LHCN-M2 (cell line): ENCODE results near the gene MAPT. TPM values are rescaled to one million over a fixed set of nuclear protein-coding genes. Genes with fewer than 3 reads are reported as not detected.

ENCODE experiments used
- DNase-seq: peaks from one replicate; pipeline ENCODE4 v3.0.0-alpha.2; 2012; ENCODE audit warnings: low read depth
- total RNA-seq: library from RNA; depleted of rRNA; stranded (reverse); fragments of >200 nt; gene quantifications from 2 replicates; pipeline ENCODE4 v1.2.3, GENCODE V29; 2014

MAPT gene
- total RNA-seq, 1 experiment from 2014 or later = 0.06 TPM

DNA sequence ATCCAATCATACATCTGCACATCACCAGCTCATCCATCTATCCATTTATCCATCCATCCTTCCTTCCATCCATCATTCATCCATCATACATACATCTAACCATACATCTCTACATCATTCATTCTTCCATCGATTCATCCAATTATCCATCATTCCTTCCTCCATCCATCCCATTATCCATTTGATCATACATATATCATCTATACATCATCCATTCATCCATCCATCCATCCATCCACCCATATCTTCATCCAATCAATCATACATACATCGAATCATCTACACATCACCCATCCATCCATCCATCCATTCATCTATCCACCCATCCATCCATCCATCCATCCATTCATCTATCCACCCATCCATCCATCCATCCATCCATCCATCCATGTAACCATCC lies 75.4 kb downstream of the MAPT start:
- DNase-seq = no peak

DNA sequence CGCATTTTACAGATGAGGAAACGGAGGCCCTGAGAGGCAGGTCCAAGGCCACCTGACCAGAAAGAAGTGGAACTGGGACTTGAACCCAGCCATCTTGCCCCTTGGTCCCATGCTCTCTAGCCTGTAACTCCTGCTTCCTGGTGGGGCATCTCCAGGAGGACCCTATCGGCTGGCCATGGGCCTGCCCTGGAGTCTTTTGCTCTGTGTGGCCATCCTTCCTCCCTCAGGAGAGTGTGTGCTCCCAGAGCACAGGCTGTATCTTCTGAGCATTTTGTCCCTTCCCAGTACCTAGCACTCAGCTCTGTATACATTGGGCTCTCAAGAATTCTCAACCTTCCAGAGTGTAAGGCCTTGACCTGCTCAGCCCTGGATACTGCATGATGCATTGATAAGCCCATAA lies 76.3 kb downstream of the MAPT start:
- DNase-seq = no peak

DNA sequence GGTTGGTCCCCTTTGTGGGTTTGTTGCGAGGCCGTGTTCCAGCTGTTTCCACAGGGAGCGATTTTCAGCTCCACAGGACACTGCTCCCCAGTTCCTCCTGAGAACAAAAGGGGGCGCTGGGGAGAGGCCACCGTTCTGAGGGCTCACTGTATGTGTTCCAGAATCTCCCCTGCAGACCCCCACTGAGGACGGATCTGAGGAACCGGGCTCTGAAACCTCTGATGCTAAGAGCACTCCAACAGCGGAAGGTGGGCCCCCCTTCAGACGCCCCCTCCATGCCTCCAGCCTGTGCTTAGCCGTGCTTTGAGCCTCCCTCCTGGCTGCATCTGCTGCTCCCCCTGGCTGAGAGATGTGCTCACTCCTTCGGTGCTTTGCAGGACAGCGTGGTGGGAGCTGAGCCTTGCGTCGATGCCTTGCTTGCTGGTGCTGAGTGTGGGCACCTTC lies 77.4 kb downstream of the MAPT start:
- no peak for DNase-seq

DNA sequence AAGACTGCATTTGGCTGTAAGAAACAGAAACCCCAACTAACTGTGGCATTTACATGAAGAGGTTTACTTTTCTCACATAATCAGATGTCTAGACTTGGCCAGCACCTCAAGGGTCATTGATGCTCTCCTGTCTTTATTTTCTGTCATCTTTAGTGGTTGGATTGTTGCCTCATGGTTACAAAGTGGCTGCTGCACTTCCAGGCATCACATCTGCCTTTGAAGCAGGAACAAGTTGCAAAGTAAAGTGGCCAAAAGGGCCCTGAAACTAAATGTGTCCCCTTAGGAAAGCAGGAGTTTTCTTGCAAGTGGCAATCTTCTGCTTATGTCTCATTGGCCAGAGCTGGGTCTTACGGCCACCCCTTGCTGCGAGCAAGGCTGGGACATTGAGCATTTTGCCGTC lies 78.2 kb downstream of the MAPT start:
- no peak for DNase-seq

DNA sequence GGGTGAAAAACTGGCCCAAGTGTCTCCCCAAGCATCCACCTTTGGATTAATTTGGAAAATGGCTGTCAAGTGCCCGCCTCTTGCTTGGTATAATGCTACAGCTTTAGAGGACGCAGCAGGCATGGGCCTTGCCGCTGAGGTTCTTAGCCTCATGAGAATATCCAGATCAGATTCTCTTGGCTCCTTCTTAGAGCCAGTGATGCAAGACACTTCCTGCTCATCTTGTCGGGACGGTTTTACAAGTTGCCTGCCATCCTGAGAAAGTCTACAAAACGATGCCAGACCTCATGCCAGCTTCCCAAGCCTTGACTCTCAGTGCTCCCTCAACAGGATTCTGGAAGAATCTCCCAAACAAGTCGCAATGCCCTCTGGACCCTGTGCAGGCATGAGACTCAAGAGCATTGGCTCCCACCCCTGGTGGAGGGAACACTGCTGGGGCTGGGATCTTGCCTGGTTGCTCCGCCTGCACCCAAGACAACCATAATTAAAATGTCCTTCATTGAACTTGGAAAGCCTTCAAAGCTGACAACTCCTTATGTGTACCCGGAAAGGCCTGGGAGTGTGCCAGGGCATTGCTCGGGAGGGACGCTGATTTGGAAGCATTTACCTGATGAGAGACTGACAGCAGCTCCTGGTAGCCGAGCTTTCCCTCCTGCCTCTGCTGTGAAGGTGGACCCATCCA lies 78.9 kb downstream of the MAPT start:
- DNase-seq = no peak

DNA sequence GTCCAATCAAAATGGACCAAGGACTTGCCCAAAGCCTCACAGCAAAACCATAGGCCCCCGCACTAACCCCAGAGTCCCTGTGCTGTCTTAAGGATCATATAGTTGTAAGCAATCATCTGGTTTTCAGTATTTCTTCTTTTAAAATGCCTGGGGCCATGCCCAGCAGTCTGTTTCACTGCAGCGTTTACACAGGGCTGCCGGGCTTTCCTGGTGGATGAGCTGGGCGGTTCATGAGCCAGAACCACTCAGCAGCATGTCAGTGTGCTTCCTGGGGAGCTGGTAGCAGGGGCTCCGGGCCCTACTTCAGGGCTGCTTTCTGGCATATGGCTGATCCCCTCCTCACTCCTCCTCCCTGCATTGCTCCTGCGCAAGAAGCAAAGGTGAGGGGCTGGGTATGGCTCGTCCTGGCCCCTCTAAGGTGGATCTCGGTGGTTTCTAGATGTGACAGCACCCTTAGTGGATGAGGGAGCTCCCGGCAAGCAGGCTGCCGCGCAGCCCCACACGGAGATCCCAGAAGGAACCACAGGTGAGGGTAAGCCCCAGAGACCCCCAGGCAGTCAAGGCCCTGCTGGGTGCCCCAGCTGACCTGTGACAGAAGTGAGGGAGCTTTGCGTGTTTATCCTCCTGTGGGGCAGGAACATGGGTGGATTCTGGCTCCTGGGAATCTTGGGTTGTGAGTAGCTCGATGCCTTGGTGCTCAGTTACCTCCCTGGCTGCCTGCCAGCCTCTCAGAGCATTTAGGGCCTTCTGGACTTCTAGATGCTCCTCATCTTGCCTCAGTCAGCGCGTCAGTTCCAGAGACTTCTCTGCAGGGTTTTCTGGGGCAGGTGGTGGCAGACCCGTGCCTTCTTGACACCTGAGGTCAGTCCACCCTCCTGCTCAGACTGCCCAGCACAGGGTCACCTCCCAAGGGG lies 79.8 kb downstream of the MAPT start:
- no peak for DNase-seq

DNA sequence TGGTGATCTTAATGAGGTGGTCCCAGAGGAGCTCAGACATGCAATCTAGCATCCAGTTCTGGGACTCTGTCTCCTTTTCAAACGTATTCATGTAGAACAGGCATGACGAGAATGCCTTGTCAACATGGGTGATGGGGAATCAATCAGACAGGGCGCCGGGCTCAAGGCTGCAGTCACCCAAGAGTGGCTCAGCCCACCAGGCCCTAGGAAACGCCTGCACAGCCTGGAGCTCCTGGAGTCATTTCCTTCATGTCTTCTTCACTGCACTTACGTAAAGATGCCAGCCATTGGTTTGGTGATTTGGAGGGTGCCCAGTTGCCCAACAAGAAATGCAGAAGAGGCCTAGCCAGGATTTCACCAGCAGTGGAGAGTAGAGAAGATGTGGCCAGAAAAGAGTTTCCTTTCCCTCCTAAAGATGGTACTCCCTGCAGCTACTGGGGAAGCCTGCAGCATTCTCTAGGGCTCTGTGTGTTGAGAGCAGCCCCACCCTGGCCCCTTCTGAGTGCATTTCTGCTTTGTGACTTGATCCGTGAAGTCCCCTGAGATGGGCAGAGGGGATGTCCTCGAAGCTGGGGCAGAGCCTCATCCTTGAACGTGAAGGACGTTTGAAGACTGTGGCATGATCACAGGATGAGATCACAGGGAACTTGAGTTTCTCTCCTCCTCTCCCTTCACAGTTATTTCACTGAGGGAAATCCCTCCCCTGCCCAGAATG lies 80.7 kb downstream of the MAPT start:
- DNase-seq = no peak

DNA sequence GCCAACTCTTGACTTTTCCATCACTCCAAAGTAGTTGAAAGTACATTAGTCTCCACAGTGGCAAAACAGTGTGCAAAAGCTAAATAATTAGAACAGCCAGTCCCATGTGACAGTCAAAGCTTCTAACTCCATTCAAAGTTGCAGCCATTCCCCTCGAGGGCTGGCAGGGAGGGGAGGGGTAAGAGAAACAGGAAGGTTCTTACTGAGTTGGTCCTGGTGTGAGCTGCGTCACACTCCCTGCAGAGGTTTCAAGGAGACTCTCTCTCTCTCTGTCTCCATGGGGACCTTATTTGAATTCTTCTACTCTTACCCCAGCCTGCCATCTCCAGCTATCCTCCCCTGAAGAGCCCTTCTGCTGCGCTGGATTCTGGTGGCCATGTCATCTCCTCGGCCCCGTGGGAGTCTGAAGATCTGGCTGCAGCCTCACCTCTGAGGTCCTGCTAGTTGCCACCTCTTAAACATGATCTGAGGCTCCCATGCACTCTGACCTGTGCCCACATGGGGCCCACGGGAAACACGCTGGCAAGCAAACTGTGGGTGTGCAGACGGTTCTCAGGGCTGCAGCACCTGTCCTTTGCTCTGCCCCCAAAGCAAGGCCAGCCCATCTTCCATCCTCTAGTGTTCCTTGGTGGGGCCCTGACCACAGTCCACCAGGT lies 81.4 kb downstream of the MAPT start:
- no peak for DNase-seq

DNA sequence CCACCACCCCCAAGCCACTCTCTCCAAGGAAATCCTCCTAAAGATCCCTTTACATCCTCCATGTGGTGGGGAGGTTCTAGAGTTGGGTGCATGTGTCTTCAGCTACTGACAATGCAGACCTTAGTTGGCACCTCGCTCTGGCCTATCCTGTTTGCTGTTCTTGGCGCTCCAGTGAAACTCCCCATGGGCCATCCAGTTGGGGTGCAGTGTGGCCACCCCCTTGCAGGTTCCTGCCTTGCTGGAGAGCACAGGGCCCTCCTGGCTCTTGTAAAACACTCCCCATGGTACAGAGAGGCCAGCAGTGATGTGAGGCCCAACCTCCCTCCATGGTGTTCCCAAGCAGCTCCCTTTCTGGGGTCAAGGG lies 82.0 kb downstream of the MAPT start:
- DNase-seq = no peak

DNA sequence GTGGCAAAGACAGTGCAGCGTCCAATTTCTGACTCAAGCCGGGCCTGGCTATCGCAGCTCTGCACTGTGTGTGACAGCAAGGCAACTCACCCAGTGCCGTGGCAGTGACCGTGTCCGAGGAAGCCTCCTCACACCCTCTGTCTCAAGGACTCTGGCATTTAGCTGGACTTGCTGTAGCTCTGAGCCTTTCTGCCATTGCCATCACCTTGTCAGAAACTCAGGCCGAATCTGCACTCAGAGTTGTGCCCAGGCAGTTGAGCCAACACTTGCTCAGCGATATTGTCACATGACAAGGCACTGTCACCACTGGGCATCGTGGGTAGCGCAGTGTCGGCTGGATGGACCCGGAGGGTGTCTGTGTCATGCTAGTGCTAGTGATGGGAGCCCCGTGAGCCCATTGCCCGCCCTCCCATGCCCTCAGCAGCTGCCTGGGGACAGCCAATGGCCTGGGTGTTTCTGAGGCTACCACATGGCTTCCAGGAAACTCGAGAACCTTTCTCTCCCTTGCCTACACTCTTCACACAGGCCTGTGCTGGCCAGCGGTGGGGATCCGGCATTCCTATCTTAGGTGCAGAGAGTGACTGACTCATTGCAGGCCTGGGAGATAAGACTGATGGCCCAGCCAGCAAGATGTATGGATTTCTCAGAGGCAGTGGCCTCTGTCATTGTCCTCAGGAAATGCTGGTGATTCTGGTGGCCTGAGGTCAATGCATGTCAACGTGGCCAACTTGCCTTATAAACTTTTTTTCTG lies 82.6 kb downstream of the MAPT start:
- DNase-seq = no peak

DNA sequence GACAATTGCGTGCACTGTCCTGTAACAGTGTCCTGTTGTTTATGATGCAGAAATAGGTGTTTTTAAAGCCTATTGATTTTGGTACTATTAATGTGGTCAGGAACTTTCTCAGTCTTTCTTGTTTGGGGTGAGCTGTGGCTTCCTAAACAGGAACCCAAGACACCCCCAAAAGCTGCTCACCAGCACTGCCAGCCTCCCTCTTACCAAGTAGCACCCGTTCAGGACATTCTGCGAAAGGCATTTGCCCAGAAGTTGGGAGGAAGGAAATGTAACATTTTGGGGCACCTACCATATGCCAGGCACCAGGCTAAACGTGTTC lies 83.1 kb downstream of the MAPT start:
- DNase-seq = no peak

DNA sequence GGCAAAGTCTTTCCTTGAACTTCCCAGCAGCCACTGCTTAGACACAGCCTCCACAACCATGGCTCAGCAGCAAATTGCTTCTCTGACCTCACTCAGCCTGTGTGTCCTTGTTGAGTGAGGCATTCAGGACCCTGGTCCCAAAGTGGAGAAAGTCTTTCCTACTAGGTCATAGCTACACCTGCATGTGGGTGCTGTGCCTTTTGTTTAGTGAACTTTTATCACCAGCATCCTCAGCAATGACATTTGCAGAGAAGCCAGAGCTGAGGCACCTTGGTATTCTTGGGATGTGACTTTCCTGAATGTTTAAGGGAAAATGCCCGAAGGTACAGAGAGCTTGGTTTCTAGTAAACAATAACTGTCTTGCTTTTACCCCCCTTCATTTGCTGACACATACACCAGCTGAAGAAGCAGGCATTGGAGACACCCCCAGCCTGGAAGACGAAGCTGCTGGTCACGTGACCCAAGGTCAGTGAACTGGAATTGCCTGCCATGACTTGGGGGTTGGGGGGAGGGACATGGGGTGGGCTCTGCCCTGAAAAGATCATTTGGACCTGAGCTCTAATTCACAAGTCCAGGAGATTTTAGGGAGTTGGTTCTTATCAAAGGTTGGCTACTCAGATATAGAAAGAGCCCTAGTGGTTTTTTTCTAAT lies 83.7 kb downstream of the MAPT start:
- DNase-seq = no peak

DNA sequence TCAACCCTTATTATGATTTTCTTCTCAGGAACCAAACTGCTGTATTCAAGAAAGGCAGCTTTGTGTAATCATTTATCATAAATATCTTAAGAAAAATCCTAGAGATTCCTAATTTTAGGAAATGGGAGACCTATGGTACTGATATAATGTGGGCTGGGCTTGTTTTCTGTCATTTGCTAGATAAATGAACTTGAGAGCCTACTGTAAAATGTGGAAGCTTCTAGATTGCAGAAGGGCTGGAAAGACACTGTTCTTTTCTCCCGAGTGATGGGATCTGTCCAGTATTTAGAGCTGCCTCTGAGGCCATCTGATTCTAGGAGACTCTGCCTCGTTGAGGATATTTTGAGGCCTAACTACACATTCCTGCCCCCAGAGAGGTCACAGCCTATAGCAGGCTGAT lies 84.8 kb downstream of the MAPT start:
- DNase-seq = no peak

DNA sequence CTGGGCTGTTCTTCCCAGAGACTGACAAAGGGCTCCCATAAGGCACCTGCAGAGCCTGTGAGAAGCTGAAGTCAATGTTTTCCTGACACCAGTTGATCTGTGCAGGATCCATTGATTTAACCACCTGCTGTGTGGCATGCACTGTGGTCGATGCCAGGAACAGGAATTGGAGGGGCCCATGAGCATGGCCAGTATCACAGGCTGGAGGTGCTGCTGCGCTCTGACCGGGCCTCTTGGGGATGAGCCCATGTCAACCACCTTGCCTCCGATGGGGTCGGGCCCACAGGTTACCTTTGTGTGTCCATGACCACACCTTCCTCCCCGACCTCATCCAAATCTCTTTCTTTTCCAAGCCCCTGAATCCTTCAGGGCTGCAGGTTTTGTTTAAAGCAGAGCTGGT lies 86.5 kb downstream of the MAPT start:
- no peak for DNase-seq

DNA sequence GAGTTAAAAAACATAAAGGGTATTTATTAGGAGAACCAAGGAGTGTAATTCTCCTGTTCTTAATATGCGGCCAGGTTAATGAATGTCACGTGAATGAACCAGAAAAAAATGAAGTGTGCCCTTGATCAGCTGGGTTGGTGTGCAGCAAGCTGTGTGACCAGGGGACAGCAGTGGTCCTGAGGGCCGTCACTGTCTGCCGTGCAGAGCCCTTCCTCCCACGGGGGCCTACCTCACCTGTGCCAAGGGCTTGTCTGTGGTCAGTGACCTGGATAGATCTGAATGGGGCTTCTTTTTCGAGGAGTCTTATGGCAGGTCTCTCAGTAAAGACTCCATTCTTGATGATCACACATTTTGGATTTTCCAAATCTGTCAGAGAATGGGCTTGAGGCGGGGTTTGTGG lies 87.0 kb downstream of the MAPT start:
- DNase-seq = no peak

DNA sequence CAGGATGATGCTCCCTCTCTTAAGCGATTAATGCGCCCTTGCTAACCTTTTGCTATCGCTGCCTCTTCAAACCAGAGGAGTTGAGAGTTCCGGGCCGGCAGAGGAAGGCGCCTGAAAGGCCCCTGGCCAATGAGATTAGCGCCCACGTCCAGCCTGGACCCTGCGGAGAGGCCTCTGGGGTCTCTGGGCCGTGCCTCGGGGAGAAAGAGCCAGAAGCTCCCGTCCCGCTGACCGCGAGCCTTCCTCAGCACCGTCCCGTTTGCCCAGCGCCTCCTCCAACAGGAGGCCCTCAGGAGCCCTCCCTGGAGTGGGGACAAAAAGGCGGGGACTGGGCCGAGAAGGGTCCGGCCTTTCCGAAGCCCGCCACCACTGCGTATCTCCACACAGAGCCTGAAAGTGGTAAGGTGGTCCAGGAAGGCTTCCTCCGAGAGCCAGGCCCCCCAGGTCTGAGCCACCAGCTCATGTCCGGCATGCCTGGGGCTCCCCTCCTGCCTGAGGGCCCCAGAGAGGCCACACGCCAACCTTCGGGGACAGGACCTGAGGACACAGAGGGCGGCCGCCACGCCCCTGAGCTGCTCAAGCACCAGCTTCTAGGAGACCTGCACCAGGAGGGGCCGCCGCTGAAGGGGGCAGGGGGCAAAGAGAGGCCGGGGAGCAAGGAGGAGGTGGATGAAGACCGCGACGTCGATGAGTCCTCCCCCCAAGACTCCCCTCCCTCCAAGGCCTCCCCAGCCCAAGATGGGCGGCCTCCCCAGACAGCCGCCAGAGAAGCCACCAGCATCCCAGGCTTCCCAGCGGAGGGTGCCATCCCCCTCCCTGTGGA lies 88.6 kb downstream of the MAPT start:
- no peak for DNase-seq

DNA sequence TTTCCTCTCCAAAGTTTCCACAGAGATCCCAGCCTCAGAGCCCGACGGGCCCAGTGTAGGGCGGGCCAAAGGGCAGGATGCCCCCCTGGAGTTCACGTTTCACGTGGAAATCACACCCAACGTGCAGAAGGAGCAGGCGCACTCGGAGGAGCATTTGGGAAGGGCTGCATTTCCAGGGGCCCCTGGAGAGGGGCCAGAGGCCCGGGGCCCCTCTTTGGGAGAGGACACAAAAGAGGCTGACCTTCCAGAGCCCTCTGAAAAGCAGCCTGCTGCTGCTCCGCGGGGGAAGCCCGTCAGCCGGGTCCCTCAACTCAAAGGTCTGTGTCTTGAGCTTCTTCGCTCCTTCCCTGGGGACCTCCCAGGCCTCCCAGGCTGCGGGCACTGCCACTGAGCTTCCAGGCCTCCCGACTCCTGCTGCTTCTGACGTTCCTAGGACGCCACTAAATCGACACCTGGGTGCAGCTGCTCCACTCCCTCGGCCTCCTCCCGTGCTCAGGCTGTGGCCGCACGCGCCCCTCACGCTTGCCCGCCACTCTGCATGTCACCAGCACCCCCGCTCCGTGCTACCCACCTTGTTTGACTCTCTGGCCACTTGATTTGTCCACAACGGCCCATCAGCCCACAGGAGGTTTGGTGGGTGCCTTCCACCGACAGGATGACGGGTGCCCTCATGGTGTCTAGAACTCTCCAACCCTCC lies 89.4 kb downstream of the MAPT start:
- DNase-seq = no peak

DNA sequence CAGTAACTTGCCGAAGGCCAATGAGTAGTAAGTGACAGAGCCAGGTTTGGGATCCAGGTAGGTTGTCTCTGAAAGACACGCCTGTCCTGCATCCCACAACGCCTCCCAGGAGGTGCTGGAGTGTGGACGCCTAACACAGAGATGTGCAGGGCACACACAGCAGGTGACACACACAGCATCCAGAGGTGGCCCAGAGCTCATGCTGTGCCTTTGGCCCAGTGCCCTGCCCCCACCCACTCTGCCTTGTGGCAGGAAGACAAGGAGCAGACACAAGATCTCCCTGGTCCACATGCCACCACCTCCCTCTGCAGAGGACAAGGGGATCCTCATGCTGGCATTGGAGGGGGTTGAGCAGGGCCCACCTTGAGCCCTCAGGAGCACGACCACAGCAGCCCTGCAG lies 90.0 kb downstream of the MAPT start:
- no peak for DNase-seq

DNA sequence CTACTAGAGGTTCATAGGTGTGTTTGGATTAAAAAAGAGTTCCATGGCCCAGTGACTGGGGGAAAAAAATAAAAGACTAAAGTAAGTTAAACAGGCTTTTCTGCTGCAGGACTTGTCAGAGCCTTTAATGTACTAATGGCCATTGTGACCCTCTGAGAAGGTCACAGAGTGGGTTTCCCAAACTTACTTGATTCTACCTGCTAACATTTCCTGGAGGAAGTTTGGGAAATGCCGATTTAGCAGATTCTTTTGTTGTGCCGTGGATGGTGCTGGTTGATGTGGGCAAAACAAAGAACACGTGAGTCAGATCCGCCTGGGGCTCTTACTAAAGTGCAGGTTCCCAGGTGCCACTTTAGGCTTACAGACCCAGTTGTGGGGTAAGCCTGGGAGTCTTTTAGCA lies 91.1 kb downstream of the MAPT start:
- DNase-seq = no peak
